GM21737 (cell line): ENCODE data around the gene TAOK3.

Experiments used
- ATAC-seq: cut with Tn5 transposase; IDR thresholded peaks from one replicate; pipeline ENCODE4 v1.9.1; 2021; ENCODE audit warnings: mild to moderate bottlenecking, moderate library complexity; ENCODE audit not compliant: unreplicated experiment

The TAOK3 gene

GRCh38 chr12:118219106-118219505, 153.6 kb downstream of the TAOK3 start:
- no peak for ATAC-seq

- ATAC-seq = no peak
These were observed 159.3 kb downstream of the TAOK3 start for GRCh38 chr12:118213452-118213851.

GRCh38 chr12:118212606-118213005, 160.1 kb downstream of the TAOK3 start:
- no peak for ATAC-seq

- ATAC-seq = no peak
These were observed 166.6 kb downstream of the TAOK3 start for GRCh38 chr12:118206107-118206412.

- ATAC-seq = no peak
These were observed 178.7 kb downstream of the TAOK3 start for GRCh38 chr12:118193958-118194357.

GRCh38 chr12:118193477-118193876, 179.2 kb downstream of the TAOK3 start:
- ATAC-seq = no peak

GRCh38 chr12:118190266-118190665, 182.4 kb downstream of the TAOK3 start:
- no peak for ATAC-seq

- no peak for ATAC-seq
These were observed 182.9 kb downstream of the TAOK3 start for GRCh38 chr12:118189741-118190191.

- no peak for ATAC-seq
These were observed 183.9 kb downstream of the TAOK3 start for GRCh38 chr12:118188690-118189371.

GRCh38 chr12:118187751-118188435, 184.8 kb downstream of the TAOK3 start:
- ATAC-seq = no peak

- no peak for ATAC-seq
These were observed 186.9 kb downstream of the TAOK3 start for GRCh38 chr12:118185602-118186397.

- no peak for ATAC-seq
These were observed 189.0 kb downstream of the TAOK3 start for GRCh38 chr12:118183711-118184110.

GRCh38 chr12:118183155-118183554, 189.6 kb downstream of the TAOK3 start:
- no peak for ATAC-seq

- no peak for ATAC-seq
These were observed 196.8 kb downstream of the TAOK3 start for GRCh38 chr12:118175823-118176447.

- ATAC-seq = peak; percentile 97
These were observed 205.8 kb downstream of the TAOK3 start for GRCh38 chr12:118166946-118167345.

- no peak for ATAC-seq
These were observed 207.8 kb downstream of the TAOK3 start for GRCh38 chr12:118164798-118165486.

GRCh38 chr12:118160536-118160935, 212.2 kb downstream of the TAOK3 start:
- no peak for ATAC-seq

GRCh38 chr12:118151755-118152154, 221.0 kb downstream of the TAOK3 start:
- no peak for ATAC-seq

GRCh38 chr12:118150625-118151024, 222.1 kb downstream of the TAOK3 start:
- ATAC-seq = no peak

- no peak for ATAC-seq
These were observed 224.4 kb downstream of the TAOK3 start for GRCh38 chr12:118148287-118148686.

GRCh38 chr12:118145798-118146156, 226.9 kb downstream of the TAOK3 start:
- no peak for ATAC-seq
